Measurements from ENCODE around the gene TNNC1.

TNNC1 gene

DNA sequence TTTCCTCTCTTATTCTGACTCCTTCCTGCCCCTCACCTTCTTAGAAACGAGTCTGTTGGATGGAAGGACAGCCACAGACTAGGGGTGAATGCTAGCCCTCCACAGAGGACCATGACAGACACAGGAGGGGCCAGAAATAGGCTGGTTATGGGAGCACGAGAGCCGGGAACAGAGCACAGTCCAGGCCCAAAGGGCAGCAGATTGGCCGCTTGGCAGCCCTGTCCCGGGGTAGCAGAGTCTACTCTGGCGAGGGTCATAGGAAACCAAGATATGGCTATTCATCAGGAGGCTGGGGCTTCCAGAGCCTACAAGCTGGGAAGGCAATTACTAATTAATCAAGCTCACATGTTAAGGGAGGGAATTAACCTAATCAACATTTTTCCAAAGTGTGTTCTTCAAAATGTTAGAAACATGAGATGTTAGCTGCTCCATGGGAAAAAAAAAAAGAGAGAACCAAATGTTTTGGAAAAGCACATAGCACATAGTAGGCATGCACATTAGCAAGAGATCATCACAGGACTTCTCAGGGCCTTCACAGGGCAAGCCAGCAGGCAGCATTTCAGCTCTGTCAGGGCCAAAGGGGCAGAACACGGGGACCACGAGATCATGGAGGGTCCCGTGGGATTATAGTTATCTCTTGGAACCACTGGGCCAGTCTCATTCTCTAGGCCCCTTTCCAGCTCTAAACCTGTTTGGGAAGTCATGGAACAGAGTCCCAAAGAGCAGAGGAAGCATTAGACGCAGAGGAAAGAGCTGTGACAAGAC, 22.2 kb downstream of the TNNC1 start:
- no peak for DNase-seq (ENCODE audit: low read depth)

- no peak for DNase-seq (ENCODE audit: low read depth)
Observed at GRCh38 chr3:52430416-52430810, 23.4 kb downstream of the TNNC1 start.

GRCh38 chr3:52429779-52430415, 23.9 kb downstream of the TNNC1 start:
- no peak for DNase-seq (ENCODE audit: low read depth)

DNA sequence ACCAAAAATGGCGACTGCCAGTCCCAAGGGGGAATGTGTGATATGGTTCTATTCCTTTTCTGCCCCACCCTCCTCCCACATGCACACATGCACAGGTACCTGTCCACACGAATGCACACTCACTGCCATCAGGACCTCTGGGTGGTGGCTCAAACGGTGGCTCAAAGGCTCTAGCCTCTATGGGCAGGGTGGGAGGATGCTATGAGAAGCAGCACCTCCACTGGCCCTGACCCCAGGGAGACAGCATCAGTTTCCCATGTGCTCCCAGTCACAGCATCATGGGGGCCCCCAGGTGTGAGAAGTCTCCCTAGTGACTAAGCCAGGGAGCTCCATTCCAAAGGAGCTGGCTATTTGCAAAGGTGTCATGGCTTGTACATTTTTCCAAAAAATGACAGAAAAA, 24.8 kb downstream of the TNNC1 start:
- no peak for DNase-seq (ENCODE audit: low read depth)

GRCh38 chr3:52428151-52429005, 25.5 kb downstream of the TNNC1 start:
- no peak for DNase-seq (ENCODE audit: low read depth)

DNA sequence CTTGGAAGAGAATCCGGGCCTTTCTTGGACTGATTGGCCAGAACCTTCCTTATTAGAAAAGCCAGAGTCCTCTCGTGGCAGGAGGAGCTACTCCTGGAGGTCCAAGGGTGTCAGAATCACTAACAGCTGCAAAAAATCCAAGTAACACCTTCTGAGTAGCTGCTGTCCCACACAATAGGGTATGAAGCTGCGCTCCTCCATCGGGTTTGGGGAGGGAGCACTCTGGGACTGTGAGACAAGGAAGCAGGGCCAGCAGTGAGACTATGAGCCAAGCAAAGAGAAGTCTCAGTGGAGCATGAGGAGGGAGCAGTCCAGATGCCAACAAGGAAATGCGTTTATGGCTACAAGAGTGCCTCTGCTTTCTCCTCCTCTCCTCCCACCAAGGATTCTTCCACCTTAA, 30.7 kb downstream of the TNNC1 start:
- DNase-seq (ENCODE audit: low read depth) = no peak

DNA sequence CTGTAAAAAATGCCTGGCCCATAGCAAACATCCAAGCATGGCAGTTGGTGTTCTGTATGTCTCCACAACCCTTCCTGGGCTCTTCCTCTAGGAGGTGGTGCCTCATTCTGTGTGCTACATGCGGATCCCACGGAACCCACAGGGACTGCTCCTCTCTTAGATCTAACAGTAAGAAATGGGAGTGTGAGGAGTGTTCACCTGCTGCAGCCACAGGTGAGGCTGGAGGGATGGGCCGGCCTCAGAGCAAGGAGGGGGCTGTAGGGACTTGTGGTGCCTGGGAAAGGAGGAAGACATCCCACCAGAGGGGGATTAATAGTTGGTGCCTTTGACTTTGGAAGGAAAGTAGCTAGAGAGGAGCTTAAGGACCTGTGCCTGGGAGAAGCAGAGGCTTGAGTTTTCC, 31.2 kb downstream of the TNNC1 start:
- DNase-seq (ENCODE audit: low read depth) = no peak

GRCh38 chr3:52420388-52420787, 33.5 kb downstream of the TNNC1 start:
- no peak for DNase-seq (ENCODE audit: low read depth)

DNA sequence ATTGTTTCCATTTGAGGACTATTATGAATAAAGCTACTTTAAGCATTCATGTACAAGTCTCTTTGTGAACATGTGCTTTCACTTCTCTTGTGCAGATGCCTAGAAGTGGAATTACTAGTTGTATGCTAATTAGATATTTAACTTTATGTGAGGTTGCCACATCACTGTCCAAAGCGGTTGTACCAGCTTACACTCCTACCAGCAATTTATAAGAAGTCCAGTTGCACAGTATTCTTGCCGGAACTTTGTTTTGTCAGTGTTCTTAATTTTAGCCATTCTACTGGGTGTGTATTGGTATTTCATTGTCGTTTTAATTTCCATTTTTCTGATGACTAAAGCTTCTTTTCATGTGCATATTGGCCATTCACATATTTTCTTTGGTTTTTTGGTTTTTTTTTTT, 38.0 kb downstream of the TNNC1 start:
- DNase-seq (ENCODE audit: low read depth) = no peak

GRCh38 chr3:52408466-52408865, 45.4 kb downstream of the TNNC1 start:
- no peak for DNase-seq (ENCODE audit: low read depth)

DNA sequence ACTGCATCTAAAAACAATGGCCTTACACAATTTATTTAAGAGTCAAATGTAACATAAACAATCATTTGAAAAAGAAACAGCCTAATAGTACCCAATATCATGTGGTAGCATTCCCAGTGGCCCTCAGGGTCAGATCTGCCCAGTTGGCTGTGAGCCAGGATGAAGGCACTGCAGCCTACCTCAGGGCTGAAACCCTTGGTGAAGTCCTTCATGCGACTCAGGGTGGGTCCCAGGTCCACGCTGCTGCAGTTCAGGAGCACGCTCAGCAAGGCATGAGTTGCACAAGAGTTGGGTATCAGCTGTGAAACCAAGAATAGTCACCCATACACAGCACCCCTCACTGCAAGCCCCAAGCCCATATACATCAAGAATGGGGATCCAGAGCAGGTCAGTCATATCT, 46.1 kb downstream of the TNNC1 start:
- DNase-seq (ENCODE audit: low read depth) = no peak

- DNase-seq (ENCODE audit: low read depth) = no peak
Observed at GRCh38 chr3:52406791-52407510, 46.9 kb downstream of the TNNC1 start.

DNA sequence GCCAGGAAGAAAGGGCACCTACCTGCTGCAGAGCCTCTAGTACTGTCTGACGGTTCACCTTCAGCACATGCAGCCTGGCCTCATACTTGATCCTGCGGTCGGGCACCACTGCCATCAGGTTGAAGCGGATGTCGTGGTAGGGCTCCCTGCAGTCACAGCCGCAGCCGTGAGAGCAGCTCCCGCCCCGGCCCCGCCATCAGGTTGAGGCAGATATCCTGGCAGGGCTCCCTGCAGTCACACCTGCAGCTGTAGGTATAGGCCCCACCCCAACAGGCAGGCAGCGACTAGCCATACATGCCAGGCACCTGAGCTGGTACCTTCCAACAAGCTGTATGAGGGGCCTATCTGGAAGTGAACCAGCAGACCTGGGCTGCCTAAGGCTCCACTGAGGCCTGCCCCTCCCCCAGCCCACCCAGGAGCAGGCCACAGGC, 47.6 kb downstream of the TNNC1 start:
- DNase-seq (ENCODE audit: low read depth) = no peak

DNA sequence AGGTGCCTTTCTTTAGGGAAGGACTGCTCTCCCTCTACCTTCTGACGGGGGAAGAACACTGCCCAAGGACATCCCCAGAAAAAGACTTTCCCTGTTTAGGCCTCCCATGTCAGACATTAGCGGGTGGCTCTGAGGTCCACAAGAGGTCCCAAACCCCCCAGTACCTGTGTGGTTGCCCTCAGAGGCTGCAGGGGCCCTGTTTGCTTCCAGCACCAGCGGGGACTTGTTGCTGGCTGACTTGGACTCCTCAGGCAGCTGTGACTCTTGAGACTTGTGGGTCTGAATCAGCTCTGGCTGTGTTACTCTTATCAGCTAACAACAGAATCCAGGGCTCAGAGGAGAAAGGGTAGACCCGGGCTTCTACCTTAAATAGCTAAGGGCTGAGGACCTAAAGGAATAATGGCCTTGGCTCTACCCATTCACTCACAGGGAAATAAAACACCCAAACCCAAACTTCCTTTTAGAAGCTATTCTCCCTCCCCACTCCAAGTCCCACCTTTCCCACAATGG, 48.2 kb downstream of the TNNC1 start:
- no peak for DNase-seq (ENCODE audit: low read depth)

- no peak for DNase-seq (ENCODE audit: low read depth)
Observed at GRCh38 chr3:52405066-52405465, 48.8 kb downstream of the TNNC1 start.

DNA sequence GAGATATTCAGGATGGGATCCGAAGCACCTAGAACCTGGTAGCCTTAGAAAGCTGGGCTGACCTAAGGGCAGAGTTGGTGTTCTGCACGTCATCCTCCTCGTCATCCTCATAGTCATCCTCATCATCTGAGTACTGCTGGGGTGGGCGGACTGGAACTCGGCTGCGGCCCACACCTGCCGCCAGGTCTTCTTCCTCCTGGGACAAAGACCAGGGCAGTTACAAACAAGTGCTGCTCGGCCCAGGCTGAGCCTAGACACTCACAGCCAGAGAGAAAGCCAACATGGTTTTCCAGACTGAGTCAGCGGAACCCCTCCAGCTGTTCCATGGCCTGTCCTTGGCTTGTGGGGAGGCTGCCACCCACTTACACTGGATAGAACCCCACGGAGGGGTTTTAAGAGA, 49.5 kb downstream of the TNNC1 start:
- DNase-seq (ENCODE audit: low read depth) = no peak

DNA sequence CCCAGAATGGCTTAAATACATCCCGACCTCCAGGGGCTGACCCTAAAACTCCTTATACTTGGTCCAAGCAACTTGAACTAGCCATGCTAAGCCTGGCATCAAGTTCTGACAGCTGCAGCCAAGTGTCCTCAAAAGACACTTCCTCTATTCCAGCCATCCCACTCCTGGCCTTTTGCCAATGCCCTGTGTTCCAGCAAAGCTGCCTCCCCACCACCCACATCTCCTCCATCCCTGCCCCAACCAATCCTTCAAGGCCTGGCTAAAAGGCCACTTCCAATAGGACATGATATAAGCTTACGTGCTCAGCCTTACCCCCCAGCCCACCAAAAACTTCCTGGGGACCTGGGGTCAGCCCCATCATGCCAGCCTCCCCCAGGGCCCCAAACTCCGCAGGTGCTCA, 49.9 kb downstream of the TNNC1 start:
- no peak for DNase-seq (ENCODE audit: low read depth)

GRCh38 chr3:52403271-52403841, 50.5 kb downstream of the TNNC1 start:
- DNase-seq (ENCODE audit: low read depth) = no peak

GRCh38 chr3:52402706-52403270, 51.1 kb downstream of the TNNC1 start:
- no peak for DNase-seq (ENCODE audit: low read depth)

GRCh38 chr3:52402101-52402521, 51.7 kb downstream of the TNNC1 start:
- no peak for DNase-seq (ENCODE audit: low read depth)

DNA sequence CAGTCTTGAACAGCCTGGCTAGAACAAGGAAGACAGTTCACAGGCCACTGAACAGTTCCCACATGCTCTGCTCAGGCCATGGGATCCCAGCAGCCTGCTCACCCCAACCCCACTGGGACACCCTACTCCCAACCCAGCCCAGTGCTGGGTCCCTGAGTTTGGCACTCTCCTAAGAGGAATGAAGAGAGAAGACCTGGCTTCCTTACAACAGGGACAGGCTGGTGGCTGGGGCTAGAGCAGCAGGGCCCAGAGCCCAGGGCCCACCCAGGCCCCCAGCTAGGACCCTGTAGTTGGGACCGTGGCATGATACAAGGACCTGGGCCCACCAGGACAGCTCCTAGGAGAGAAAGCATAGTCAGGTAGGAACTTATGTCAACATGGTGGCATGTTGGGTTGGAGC, 52.3 kb downstream of the TNNC1 start:
- no peak for DNase-seq (ENCODE audit: low read depth)

Measured in stimulated activated CD8-positive, alpha-beta memory T cell treated with anti-CD3 and anti-CD28 coated beads, Interleukin-15, amount 100 ng/mL, for 24 hours (primary cell).